BJ (cell line): Measurements from ENCODE around the gene TMEM141. TPM values are rescaled to one million over a fixed set of nuclear protein-coding genes. Genes with fewer than 3 reads are reported as not detected.

Experiments
- CTCF ChIA-PET: fragments of 350-600 bp; formaldehyde crosslinking; extraction: SDS; loops from one replicate; lab custom pipeline; 2021; ENCODE audit warnings: antibody characterized with exemption, inconsistent platforms; lab: Yijun Ruan, JAX
- POLR2A ChIA-PET: fragments of 300-600 bp; sonication (Branson Sonifier 250); formaldehyde crosslinking; extraction: SDS; loops from one replicate; lab custom pipeline; 2021; ENCODE audit warnings: antibody characterized with exemption; lab: Charles Lee
- DNase-seq: peaks from one replicate; pipeline ENCODE4 v3.0.0-alpha.2; 2011; ENCODE audit warnings: low read depth
- H3K27me3 ChIP-seq: 2 replicates; pipeline ENCODE4 v1.6.0; 2011; ENCODE audit warnings: low read length; ENCODE audit not compliant: control insufficient read depth, insufficient read depth
- H3K36me3 ChIP-seq: 2 replicates; pipeline ENCODE4 v1.5.1; 2011; ENCODE audit warnings: low read length; ENCODE audit not compliant: control insufficient read depth, insufficient read depth
- H3K4me3 ChIP-seq: 2 replicates; pipeline ENCODE4 v1.5.1; 2011; ENCODE audit warnings: low read depth, mild to moderate bottlenecking, control low read depth, low read length
- CTCF ChIP-seq: IDR thresholded peaks from 2 replicates; pipeline ENCODE4 v1.5.1; 2011; ENCODE audit warnings: low read depth, mild to moderate bottlenecking, control low read depth, inconsistent platforms, low read length, moderate library complexity; ENCODE audit not compliant: insufficient read depth
- polyA plus RNA-seq: library from polyadenylated mRNA; depleted of rRNA; stranded (reverse); fragments of >200 nt; gene quantifications from 2 replicates; pipeline ENCODE4 v1.2.3, GENCODE V29; 2011

TMEM141 gene
- polyA plus RNA-seq, 1 experiment: 51.5 TPM

- no peak for DNase-seq
- Histone ChIP-seq H3K4me3 (no peak overlapping the region), H3K27me3 (no peaks in the 10 kb centered on the region), H3K36me3 (peaks cover 30% of the 10 kb centered on the region)
- ChIA-PET POLR2A (interaction anchor here (0.6 kb wide), 1 partner anchor 11 kb away, joined by 6 read pairs; no protein-coding TSS in a partner anchor), CTCF (interaction anchor here (5.3 kb wide), 1 partner anchor 19 kb away, joined by 21 read pairs; the partner anchor contains the start of gene AJM1)
- TF ChIP-seq CTCF: no peak
These were observed 32.2 kb downstream of the TMEM141 start for GRCh38 chr9:136823136-136824046.

- ChIA-PET CTCF (interaction anchor here (0.6 to 5.3 kb wide), 2 partner anchors 18 to 135 kb away, joined by 3 to 21 read pairs; partner anchors contain the start of gene AJM1), POLR2A (no interaction called here)
- no peak overlapping the region for H3K4me3 ChIP-seq
- peaks cover 32% of the 10 kb centered on the region for H3K36me3 ChIP-seq
- no peak for DNase-seq
- H3K27me3 ChIP-seq: no peaks in the 10 kb centered on the region
- TF ChIP-seq CTCF: no peak
These were observed 33.5 kb downstream of the TMEM141 start for GRCh38 chr9:136824496-136825225.

GRCh38 chr9:136825295-136826187 lies 34.4 kb downstream of the TMEM141 start:
- TF ChIP-seq CTCF: no peak
- Histone ChIP-seq H3K4me3 (no peak overlapping the region), H3K36me3 (peaks cover 40% of the 10 kb centered on the region), H3K27me3 (no peaks in the 10 kb centered on the region)
- DNase-seq: no peak
- ChIA-PET POLR2A (no interaction called here), CTCF (interaction anchor here (0.6 to 5.3 kb wide), 3 partner anchors 17 to 135 kb away, joined by 3 to 21 read pairs (median 3); partner anchors contain the start of gene AJM1)

- CTCF ChIA-PET: interaction anchor here (1.0 to 5.3 kb wide), 3 partner anchors 16 to 38 kb away, joined by 3 to 21 read pairs (median 3); partner anchors contain the start of gene AJM1
These were observed 35.0 kb downstream of the TMEM141 start for GRCh38 chr9:136826188-136826541.

More at GRCh38 chr9:136826188-136826541, 35.0 kb downstream of the TMEM141 start:
- H3K4me3 ChIP-seq: no peak overlapping the region
- POLR2A ChIA-PET: no interaction called here
- TF ChIP-seq CTCF: no peak
- peaks cover 40% of the 10 kb centered on the region for H3K36me3 ChIP-seq
- no peak for DNase-seq
- no peaks in the 10 kb centered on the region for H3K27me3 ChIP-seq
